ENCODE measurements around the gene PTPRN2.
A peak's percentile ranks its signal among the peaks of the same experiment; 100 is the strongest.

PTPRN2 gene

DNA sequence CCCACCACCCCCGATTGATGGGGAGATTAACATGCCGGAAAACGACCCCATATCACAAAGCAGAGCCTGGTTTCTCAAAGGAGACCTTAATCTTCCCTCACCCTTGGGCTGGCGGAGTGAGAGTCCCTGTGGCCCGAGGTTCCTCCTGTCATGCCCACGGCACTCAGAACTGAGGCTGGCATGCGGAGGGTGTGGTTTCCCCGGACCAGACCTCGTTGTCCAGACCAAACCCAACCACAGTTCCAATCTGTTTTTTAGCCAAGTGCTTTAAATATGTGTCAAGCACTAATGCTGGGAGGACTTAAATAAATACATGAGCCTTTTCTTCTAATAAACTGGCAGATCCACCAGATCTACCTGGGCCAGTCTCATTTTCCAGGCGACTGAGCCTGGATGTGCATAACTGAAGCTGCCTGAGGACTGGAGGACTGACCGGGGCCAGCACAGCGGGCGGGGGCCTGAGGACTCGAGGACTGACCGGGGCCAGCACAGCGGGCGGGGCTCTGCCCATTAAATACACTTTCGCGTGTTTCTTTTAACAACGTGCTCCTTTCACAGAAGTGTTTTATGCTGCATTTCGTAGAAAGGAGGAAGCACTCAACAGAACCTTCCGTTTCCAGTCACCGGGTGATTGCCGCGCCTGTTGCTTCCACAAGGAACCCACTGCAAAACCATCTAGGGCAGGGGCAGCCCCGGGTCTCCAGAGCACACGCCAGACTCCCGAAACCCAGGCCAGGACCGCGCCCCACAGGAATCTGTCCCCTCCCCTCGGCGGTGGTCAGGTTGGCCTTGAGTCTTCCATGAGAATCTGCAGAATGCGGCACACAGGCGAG lies 334.6 kb downstream of the PTPRN2 start:
- DNase-seq (ENCODE audit: insufficient read length, low spot score) (no peak), FAIRE-seq (no peak)

DNA sequence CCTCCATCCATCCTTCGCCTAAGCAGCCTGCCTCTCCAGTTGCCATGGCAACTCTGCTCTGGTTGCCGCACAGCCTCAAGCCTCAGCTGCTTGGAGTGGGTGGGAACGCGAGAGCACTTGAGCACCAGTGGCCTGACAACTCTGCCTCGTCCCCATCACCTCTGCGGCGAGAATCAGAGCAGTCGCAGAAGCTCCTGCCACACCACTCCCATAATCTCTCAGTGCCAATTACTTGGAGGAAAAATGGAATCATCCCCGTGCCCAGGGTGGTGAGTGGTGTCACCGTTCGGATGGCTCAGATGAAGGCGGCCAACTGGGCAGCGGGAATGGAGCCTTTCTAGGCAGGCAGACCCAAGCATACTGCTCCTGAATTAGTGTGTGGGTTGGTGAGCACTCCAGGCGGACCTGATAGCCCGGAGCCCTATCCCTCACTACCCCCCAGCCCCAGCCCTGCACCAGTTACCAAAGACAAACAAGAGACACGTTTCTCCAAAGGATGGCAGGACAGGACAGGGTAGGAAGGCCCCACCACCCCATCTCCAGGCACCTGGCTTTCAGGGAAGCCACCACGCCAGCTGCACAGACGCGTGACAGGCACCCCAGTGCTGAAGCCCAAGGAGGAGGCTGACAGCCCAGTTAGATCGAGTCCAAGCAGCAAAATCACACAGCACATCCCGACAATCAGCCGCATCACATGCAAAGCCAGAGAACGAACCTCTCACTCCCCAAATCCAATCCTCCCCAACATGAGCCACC lies 335.4 kb downstream of the PTPRN2 start:
- no peak for FAIRE-seq
- DNase-seq (ENCODE audit: insufficient read length, low spot score): no peak

DNA sequence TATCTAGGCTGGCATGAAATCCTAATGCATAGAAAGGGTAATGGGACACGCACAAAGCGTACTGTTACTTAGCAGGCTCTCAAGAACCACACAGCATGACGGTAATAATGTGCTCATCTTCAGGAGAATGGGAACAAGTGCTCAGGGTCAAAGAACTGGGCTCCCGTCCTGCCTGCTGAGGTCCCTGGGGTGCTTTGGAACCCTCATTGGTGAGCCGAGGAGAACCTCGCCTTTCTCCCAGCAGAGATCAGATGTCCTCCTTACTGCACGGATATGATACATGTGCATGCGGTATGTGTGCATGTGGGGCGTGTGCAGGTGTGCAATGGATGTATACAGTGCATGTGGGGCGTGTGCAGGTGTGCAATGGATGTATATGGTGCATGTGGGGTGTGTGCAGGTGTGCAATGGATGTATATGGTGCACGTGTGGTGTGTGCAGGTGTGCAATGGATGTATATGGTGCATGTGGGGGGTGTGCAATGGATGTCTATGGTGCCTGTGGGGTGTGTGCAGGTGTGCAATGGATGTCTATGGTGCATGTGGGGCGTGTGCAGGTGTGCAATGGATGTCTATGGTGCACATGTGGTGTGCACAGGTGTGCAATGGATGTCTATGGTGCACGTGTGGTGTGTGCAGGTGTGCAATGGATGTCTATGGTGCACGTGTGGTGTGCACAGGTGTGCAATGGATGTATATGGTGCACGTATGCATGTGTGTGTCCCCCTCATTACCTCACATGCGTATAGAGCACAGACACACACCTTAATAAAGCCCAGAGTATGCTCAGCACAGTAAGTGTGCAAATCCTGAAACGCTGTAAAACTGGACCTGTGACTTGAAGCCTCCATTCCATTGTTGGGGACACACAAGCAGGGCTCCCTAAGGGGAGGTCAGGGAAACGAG lies 336.3 kb downstream of the PTPRN2 start:
- DNase-seq (ENCODE audit: insufficient read length, low spot score) (no peak), FAIRE-seq (no peak)

DNA sequence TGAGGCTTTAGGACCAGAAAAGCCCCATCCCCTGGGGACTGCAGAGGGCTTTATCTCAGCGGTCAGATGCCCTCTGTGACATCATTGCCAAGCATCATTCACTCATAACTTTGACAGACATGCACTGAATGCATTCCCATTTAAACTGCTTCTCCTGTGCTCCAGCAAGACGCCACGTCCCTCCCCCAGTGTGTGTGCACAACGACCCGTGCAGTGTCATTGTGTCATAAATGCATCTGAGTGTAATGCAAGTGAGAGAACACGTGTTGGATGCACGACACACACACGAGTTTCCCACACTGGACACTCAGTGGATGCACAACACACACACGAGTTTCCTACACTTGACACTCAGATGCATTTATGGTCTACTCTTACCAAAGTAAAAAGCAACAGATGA lies 337.9 kb downstream of the PTPRN2 start:
- no peak for FAIRE-seq
- DNase-seq (ENCODE audit: insufficient read length, low spot score): no peak

DNA sequence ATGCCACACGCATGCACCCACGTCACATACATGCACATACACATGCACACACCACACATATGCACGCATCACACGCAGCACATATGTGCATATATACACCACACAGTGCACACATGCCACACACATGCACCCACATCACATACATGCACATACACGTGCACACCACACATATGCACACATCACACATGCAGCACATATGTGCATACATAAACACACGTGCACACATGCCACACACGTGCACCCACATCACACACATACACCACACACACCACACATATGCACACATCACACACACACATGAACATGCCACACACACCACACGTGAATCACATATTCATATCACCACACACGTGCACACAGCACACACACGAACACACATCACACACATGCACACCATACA lies 338.8 kb downstream of the PTPRN2 start:
- FAIRE-seq (peak; percentile 88), DNase-seq (ENCODE audit: insufficient read length, low spot score) (no peak)

DNA sequence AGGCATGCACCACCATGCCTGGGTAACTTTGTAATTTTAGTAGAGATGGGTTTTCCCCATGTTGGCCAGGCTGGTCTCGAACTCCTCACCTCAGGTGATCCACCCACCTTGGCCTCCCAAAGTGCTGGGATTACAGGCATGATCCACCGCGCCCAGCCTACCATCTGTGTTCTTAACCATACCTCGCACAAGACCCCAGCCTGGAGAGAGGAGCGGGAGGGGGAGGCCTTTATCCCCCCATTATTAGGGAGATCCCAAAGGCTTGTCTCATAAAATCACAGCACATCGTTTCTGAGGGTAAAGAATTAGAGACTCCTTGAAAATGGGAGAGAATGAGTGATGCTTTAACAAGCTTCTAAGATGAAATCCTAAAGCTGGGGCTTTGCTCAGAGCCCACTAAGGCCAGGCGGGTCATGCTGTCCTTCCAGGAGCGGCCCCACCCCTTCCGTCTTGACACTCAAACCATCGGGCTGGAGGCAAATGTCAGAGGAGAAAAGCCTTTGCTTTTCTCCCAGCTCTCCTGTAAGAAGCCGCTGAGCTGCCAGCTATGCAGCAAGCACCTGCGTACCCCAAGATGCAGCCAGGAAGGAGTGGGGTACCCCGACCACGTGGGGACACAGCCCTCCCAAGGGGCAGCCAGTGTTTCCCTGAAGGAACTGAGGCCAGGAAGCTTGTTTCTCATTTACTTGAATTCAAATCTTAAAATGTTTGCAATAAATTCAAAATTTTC lies 339.7 kb downstream of the PTPRN2 start:
- FAIRE-seq (no peak), DNase-seq (ENCODE audit: insufficient read length, low spot score) (no peak)

DNA sequence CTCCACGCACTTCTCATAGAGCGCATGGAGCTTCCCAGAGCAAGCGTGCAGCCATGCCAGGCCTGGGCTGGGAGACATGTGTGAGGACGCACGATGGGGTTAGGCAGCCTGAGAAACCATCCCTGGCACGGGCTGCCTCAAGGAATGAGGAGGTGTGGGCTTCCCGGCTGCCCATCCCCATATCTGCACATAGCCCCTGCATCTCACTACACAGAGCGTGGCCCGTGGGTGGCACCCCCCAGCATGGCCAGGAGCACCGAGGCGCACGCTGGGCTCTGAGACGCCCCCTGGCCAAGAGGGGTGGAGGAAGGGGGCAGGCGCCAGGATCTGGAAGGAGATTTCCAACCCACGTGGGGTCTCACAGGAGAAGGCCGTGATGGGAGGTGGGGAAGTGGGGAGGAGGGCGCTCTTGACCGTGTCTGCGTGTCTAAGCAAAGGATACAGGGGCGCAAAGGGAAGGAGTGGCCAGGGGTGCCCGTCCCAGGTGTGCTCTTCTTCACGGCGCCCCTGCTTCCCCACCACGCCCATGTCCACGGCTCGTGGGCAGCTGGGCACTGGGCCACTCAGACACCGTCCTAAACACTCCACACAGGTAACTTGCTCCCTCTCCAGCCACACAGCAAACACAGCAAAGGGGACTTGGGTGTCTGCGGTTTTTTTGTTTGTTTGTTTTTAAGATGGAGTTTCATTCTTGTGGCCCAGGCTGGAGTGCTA lies 340.5 kb downstream of the PTPRN2 start:
- DNase-seq (ENCODE audit: insufficient read length, low spot score): no peak
- FAIRE-seq: no peak

DNA sequence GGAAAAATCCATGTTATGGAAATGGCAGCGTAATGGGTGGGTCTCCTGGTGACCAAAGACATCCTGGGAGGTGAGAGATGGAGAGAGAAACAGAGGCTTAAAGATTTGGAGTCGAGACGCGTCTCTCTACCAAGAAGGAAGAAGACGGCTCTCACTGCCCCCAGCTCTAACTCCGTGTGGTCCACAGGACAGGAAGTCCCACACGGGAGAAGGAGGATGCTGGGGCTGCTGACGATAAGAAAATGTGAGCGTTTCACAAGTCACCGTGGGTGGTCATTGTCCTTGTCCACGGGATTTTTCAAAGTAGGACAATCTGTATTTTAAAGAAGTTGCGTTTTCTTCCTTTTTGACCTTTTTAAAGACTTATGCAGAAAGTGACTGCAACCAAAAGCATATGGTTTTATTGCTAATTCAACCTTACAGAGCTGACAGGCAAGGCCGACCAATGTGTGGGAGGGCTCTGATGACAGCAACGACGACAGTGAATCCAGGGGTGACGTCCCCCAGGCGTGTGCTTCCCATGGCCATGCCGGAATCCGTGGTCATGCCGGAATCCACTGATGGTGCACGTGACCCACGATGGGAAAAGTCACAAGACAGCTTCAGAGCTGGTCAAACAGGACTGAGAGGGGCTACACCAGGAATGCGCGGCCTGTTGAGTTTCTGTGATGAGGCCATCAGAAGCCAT lies 341.2 kb downstream of the PTPRN2 start:
- DNase-seq (ENCODE audit: insufficient read length, low spot score) (no peak), FAIRE-seq (no peak)

DNA sequence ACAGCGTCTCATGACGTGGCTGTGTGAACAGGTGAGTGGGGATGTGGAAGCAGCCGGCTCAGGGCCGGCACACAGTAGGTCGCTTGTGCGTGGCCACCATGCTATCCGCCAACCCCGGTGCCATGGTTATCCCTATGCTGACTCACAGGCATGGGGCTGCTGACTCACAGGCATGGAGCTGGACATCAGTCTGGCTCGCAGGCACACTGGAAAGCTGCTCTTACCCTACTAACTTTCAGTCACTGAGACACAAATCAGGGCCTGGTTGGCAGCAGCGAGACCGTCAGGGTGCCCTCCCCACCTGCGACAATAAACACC lies 341.9 kb downstream of the PTPRN2 start:
- no peak for DNase-seq (ENCODE audit: insufficient read length, low spot score)
- no peak for FAIRE-seq

DNA sequence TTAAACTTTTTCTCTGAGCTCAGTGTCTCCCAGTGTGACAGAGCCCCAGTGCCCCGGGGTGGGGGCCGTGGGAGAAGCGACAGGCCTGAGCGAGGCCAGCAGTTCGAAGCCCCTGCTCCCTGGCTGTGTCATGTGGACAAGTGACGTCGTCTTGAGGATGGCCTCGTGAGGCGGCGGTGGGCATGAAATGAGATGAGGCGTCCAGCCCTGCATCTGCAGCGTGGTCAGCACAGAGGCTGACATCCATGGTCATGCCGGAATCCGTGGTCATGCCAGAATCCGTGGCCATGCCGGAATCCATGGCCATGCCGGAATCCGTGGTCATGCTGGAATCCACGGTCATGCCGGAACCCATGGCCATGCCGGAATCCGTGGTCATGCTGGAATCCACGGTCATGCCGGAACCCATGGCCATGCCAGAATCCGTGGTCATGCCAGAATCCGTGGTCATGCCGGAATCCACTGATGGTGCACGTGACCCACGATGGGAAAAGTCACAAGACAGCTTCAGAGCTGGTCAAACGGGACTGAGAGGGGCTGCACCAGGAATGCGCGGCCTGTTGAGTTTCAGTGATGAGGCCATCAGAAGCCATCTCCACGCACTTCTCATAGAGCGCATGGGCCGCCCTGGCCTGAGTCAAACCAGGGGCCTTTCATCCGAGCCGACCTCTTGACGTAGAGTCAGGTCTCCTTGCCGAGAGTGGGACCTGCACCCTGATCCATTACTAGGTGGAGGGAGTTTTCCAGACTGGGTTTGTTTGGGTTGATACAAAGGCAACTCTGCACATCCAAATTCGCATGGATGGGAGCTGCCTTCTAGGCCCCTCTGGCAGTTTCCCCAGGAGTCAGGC lies 342.5 kb downstream of the PTPRN2 start:
- DNase-seq (ENCODE audit: insufficient read length, low spot score) (no peak), FAIRE-seq (no peak)

DNA sequence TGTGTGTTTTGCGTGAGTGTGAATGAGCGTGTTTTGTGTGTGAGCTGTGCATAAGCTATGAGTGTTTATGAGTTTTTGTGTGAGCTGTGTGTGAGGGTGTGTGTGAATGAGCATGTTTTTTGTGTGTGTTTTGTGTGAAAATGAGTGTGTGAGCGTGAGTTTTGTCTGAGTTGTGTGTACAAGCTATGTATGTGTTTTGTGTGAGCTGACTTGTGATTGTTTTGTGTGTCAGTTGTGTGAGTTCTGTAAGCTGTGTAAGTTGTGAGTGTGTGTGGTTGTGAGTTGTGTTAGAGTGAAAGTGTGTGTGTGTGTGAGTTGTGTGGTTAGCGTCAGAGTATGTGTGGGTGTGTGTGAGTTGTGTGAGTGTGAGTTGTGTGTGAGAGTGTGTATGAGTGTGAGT lies 343.2 kb downstream of the PTPRN2 start:
- DNase-seq (ENCODE audit: insufficient read length, low spot score): no peak
- no peak for FAIRE-seq

DNA sequence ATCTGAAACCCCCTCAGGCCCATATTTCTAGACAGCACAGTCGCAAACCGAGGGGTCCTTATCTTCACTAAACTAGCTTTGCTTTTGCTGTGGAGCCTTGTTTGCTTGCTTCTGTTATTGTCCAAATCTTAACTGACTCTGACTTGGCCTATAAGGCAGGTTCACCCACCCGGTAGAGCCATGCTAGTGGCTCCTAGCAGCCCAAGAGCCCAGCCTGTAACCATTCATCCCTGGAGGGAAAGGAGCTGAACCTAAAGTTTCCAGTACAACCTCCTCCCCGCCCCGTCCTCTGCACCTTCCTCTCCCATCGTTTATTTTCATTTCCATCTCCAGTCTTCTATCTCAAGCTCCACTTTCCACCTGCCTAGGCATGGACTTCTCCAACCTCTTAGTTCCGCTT lies 345.7 kb downstream of the PTPRN2 start:
- FAIRE-seq (no peak), DNase-seq (ENCODE audit: insufficient read length, low spot score) (no peak)

DNA sequence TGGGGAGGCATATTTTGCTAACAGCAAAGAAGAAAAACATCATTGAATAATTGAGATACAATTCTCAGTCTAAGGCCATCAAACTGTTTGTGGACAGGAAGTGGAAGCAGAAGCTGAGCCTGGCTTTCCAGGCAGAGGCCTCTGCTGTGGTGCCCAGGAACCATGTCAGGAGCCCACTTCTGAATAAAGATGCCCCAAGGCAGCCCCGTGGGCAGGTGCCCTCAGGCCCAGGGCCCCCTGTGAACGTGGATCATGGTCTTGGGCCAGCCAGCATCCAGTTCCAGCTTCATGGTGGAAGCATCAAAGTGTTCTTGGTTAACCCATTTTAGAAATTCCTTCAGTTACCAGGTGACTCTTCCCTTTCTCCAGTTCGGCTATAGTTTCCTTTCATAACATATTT lies 346.8 kb downstream of the PTPRN2 start:
- no peak for FAIRE-seq
- no peak for DNase-seq (ENCODE audit: insufficient read length, low spot score)

DNA sequence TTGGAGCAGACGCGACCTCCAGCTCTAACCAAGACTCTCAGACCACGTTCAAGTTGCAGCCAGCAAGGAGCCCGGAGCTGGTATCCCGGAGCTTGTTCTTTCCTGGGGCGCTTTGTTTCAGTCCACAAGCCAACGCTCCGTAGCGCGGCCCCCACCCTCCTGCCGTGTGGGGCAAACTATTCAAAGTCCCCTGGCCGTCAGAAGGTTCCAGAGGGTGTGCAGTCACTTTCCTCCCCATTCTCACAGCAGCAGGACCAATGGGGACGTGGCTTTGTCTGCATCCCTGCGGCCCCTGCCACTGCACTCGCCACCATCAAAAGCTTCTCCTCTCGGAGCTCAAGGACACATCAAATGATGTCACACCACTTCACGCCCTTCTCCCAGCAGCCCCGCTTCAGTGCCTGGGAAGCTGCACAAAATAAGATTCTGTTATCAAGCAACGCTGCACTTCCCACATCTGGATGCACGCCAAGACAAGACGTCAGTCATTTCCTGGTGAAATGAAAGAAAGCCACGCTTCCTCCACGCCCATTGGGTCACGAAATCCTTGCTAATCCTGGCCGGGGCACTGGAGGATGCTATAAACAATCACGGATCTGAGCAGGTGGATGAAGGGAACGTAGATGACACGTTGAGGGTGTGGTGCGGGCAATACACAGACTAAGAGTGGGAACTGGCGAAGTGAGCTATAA lies 348.2 kb downstream of the PTPRN2 start:
- FAIRE-seq (no peak), DNase-seq (ENCODE audit: insufficient read length, low spot score) (no peak)

DNA sequence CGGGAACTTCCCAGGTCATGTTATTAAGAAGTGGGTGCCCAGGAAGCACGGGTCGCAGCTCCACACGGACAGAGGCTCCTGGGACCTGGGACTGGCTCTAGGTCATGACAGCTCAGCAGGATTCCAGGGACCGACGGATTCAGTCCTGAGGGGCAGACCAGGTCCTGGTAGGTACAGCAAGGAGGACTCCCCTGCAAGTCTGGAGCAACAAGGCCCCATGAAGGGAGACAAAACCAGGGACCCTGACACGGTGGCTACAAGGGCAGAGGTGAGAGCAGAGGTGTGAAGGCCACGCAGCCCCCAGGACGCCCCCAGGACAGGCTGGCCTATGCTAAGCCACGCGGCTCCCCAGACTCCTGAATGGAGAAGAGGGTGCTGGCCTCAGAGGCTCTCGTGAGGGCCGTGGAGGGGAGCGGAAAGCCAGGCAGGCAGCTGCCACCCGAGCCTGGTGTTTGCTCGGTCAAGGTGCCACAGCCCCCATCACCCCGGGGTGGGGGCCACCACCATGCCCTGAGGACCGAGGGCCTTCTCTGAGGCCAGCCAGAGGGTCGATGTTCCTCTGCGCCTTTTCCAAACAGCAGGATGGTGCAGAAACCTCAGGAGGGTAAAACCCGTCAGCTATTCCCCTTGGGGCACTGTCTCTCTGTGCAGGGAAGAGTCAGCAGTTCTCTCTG lies 348.9 kb downstream of the PTPRN2 start:
- no peak for FAIRE-seq
- no peak for DNase-seq (ENCODE audit: insufficient read length, low spot score)

DNA sequence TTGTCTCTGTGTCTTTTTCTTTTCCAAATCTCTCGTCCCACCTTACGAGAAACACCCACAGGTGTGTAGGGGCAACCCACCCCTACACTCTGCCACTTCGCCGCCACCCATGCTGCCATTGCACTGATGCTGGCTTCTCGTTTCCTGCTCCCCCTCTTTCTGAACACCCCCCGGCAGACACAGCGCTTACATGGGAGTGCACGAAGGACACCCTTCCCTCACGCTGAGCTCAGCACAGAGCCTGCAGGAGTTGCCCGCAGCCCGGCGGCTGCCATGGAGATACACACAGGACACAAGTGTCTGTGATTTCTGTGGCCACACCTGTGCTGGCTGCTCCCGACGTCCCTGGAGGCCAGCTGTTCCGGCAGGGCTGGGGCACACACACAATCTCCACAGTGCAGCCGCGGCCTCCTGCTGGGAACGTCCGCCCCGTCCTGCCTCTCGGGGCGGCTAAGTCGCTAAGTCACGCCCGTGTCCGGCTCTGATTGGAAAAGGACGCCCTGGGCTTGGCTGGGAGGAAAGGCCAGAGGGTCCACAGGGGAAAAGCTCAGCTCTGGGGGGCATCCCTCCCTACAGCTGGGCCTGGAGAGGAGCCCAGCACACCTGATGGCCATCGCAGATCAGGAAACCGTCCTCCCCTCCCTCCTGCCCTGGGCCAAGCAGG lies 349.8 kb downstream of the PTPRN2 start:
- DNase-seq (ENCODE audit: insufficient read length, low spot score) (no peak), FAIRE-seq (no peak)

DNA sequence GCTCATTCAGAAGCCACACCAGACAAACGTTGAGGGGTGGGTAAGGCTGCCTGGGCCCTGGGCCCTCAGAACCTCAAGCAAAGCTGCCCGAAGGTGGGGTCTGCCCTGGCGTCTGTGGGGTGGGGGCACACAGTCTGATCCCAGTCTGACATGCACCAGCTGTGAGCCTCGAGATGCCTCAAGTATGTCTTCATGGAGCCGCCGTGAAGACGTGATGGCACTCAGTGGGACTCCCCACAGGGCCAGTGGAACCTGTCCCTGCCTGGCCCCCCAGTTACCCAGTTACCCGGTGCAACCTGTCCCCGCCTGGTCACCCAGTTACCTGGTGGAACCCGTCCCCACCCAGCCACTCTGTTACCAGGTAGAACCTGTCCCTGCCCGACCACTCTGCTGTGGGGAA lies 351.2 kb downstream of the PTPRN2 start:
- FAIRE-seq (no peak), DNase-seq (ENCODE audit: insufficient read length, low spot score) (no peak)
